GM12878 (cell line): ENCODE results near the gene TNFSF9.
A peak's percentile ranks its signal among the peaks of the same experiment; 100 is the strongest.

Source experiments
- CHD1 ChIP-seq: IDR thresholded peaks from 2 replicates; pipeline ENCODE4 v1.6.1; 2012; ENCODE audit warnings: low read depth, low read length, improper control_type of control experiment
- EED ChIP-seq: sonication (generic); IDR thresholded peaks from 2 replicates; pipeline ENCODE4 v1.6.1; 2016; ENCODE audit warnings: antibody characterized with exemption, low read depth
- EP300 ChIP-seq, 2 experiments: fragments of 150-350 bp in 1 of 2; IDR thresholded peaks; 2 replicates each; pipeline ENCODE4 v1.6.1; 2011 to 2012; ENCODE audit warnings: low read depth in 2 of 2, low read length in 2 of 2, borderline replicate concordance in 1 of 2, improper control_type of control experiment in 1 of 2, inconsistent platforms in 1 of 2; ENCODE audit not compliant: control insufficient read depth in 1 of 2
- ETV6 ChIP-seq, 2 experiments: fragments of 450-650 bp in 1 of 2; IDR thresholded peaks in 1 of 2; conservative IDR thresholded peaks in 1 of 2; 2 replicates each; pipeline ENCODE4 v1.6.1; 2014; ENCODE audit warnings: antibody characterized with exemption in 1 of 2, borderline replicate concordance in 1 of 2, low read depth in 1 of 2, mild to moderate bottlenecking in 1 of 2, moderate library complexity in 1 of 2
- FOXK2 ChIP-seq: fragments of 450-650 bp; IDR thresholded peaks from 2 replicates; pipeline ENCODE4 v1.6.1; 2017; ENCODE audit warnings: mild to moderate bottlenecking, moderate library complexity
- SMC3 ChIP-seq: IDR thresholded peaks from 2 replicates; pipeline ENCODE4 v1.6.1; 2011; ENCODE audit warnings: low read length, improper control_type of control experiment, borderline replicate concordance

GRCh38 chr19:6532244-6532999, 1.6 kb downstream of the TNFSF9 start:
- TF ChIP-seq ETV6 (conservative IDR thresholded peaks at IDR 0.05 in 1 of 2, IDR thresholded peaks at IDR 0.05 in 1 of 2; ENCODE audit: borderline replicate concordance in 1 of 2, low read depth in 1 of 2): no peak
- no peak for TF ChIP-seq FOXK2
- peak; percentile 83 for TF ChIP-seq EED
- TF ChIP-seq SMC3: 0 out of 2 replicates have a peak, but pooled peaks have one; percentile 7
- TF ChIP-seq EP300 (IDR thresholded peaks at IDR 0.05; ENCODE audit: borderline replicate concordance in 1 of 2, control insufficient read depth in 1 of 2, low read depth in 2 of 2, low read length in 2 of 2): no peak
- peak; percentile 69; the same call in 1 of the 2 replicates for TF ChIP-seq CHD1
